ENCODE results near the gene DIPK1C. TPM values are rescaled to one million over a fixed set of nuclear protein-coding genes. Genes with fewer than 3 reads are reported as not detected.

DIPK1C gene
- 12.9 and 13.7 TPM in 2 replicates for total RNA-seq (ENCODE audit: low replicate concordance)

DNA sequence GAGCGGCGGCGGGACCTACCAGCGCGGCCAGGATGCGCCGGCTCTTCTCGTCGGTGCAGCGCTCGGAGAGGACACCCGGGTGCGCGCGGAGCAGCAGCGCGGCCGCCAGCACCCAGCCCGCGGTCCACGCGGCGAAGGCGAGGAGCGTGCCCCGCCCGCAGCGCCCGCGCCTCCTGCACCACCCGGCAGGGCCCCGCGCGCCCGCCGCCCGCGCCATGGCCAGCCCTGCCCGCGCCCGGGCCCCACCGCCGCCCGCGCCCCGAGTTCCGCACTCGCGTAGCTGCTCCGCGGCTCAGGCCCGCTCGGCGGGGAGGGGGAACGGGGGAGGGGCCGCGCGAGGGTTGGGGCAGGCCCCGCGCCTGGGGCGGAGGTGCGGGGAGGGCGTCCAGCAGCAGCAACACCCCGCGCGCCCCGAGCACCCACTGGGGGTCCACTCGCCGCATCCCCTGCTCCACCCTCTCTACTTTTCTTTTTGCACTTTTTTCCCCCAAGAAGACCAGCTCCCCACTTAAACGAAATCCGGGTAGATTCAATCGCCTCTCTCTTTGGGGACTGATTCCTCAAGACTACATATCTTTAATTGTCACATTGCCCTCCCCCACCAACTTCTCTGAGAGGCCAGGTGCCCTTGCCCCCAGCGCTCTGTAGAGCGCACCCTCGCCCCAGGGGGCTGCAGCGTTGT lies at the start of gene DIPK1C:
Gene DIPK1C (minus strand): TSS at position 266 of the 682 bp plus-strand sequence. CDS start 49 bp downstream, at position 217.
- Histone ChIP-seq H3K9ac (peak within 1 kb of the TSS; percentile 9), H3K9me3 (ENCODE audit: low read depth) (no peaks in the 10 kb centered on the region), H2AFZ (replicated peaks) (peak within 1 kb of the TSS; percentile 88), H3F3A (ENCODE audit: low read depth) (peaks cover 49% of the 10 kb centered on the region), H4K20me1 (ENCODE audit: low read depth) (no peaks in the 10 kb centered on the region), H3K4me2 (peak within 1 kb of the TSS; percentile 99), H3K27ac (no peak within 1 kb of the TSS), H3K27me3 (peaks cover 50% of the 10 kb centered on the region), H3K4me1 (peaks cover 55% of the 10 kb centered on the region), H3K79me2 (ENCODE audit: low read depth) (peaks cover 3% of the 10 kb centered on the region), H3K36me3 (no peaks in the 10 kb centered on the region), H3K4me3 (peak within 1 kb of the TSS; percentile 91)
- H3K9me3 Mint-ChIP-seq = no peaks in the 10 kb centered on the region
- H3K36me3 Mint-ChIP-seq = no peaks in the 10 kb centered on the region
- no peak within 1 kb of the TSS for H3K27ac Mint-ChIP-seq
- peaks cover 40% of the 10 kb centered on the region for H3K27me3 Mint-ChIP-seq (ENCODE audit: insufficient read depth, low read depth)
- DNase-seq (ENCODE audit: low spot score) = peak; percentile 69
- TF ChIP-seq EZH2 (IDR thresholded peaks at IDR 0.05) (no peak), EZH2phosphoT487 (IDR thresholded peaks at IDR 0.05) (no peak)
- TF ChIP-seq, protein P1, sequence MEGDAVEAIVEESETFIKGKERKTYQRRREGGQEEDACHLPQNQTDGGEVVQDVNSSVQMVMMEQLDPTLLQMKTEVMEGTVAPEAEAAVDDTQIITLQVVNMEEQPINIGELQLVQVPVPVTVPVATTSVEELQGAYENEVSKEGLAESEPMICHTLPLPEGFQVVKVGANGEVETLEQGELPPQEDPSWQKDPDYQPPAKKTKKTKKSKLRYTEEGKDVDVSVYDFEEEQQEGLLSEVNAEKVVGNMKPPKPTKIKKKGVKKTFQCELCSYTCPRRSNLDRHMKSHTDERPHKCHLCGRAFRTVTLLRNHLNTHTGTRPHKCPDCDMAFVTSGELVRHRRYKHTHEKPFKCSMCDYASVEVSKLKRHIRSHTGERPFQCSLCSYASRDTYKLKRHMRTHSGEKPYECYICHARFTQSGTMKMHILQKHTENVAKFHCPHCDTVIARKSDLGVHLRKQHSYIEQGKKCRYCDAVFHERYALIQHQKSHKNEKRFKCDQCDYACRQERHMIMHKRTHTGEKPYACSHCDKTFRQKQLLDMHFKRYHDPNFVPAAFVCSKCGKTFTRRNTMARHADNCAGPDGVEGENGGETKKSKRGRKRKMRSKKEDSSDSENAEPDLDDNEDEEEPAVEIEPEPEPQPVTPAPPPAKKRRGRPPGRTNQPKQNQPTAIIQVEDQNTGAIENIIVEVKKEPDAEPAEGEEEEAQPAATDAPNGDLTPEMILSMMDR (IDR thresholded peaks at IDR 0.05) = no peak
- H3K4me1 Mint-ChIP-seq = peaks cover 32% of the 10 kb centered on the region
- peak within 1 kb of the TSS; percentile 88 for H3K4me3 Mint-ChIP-seq

DNA sequence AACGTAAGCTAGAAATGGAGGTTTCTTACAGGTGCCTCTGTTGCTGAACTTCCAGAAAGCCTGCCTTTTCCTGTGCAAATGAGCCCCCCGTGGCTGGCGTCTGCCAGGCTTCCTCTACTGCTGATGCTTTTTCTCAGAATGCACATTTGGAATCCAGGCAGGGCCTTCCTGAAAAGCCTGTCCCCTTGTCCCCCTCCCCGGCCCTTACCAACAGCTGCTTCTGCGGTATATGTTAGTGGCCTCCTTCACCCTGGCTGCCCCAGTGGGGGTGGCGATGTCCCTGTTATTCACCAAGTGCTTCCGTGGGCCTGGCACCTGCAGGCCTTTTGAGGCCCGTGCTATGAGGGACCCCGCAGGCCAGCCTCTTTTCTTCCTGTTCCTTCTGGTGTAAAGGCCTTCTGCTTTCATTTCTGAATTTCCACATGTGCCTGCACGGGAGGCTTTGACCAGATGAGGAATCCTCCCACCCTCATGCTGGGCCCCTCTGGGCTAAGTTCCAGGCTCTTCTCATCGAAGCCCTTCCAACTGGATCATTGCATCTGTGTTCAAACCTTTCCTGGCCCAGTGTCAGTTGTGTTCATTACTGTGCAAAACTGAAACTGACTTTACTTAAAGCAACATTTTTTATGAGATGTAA lies 49.5 kb upstream of the DIPK1C start:
- Histone ChIP-seq H4K20me1 (ENCODE audit: low read depth) (no peaks in the 10 kb centered on the region), H3K27ac (no peak overlapping the region), H3K4me2 (no peak overlapping the region), H3K27me3 (no peaks in the 10 kb centered on the region), H2AFZ (replicated peaks) (no peak overlapping the region), H3K9ac (no peak overlapping the region), H3K4me1 (no peaks in the 10 kb centered on the region), H3K36me3 (no peaks in the 10 kb centered on the region), H3F3A (ENCODE audit: low read depth) (no peaks in the 10 kb centered on the region), H3K79me2 (ENCODE audit: low read depth) (no peaks in the 10 kb centered on the region), H3K4me3 (no peak overlapping the region), H3K9me3 (ENCODE audit: low read depth) (no peaks in the 10 kb centered on the region)
- TF ChIP-seq EZH2phosphoT487 (IDR thresholded peaks at IDR 0.05) = no peak
- TF ChIP-seq EZH2 (IDR thresholded peaks at IDR 0.05) = no peak
- TF ChIP-seq, protein P1 (IDR thresholded peaks at IDR 0.05) = no peak
- Mint-ChIP-seq H3K27ac (peak overlapping the region; percentile 62), H3K4me1 (no peaks in the 10 kb centered on the region), H3K27me3 (ENCODE audit: insufficient read depth, low read depth) (no peaks in the 10 kb centered on the region), H3K4me3 (no peak overlapping the region), H3K9me3 (no peaks in the 10 kb centered on the region), H3K36me3 (peaks cover 34% of the 10 kb centered on the region)
- no peak for DNase-seq (ENCODE audit: low spot score)

DNA sequence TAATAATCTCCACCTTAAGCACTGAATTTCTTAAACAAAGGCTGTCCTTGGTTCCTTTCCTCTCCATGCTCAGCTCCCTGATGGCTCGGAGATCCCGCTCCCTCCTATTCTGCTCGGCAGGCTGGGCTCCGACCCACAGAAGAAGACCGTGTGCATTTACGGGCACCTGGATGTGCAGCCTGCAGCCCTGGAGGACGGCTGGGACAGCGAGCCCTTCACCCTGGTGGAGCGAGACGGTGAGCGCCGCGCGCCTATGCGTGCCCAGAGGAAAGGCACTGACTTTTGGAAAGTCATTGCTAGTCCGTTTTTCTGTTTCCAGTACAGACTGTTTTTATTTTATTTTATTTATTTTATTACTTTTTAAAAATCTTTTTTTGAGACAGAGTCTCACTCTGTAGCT lies 48.7 kb upstream of the DIPK1C start:
- Mint-ChIP-seq H3K4me1 (no peaks in the 10 kb centered on the region), H3K9me3 (no peaks in the 10 kb centered on the region), H3K27me3 (ENCODE audit: insufficient read depth, low read depth) (no peaks in the 10 kb centered on the region), H3K36me3 (peaks cover 30% of the 10 kb centered on the region), H3K27ac (peak overlapping the region; percentile 12), H3K4me3 (no peak overlapping the region)
- no peaks in the 10 kb centered on the region for H3K4me1 ChIP-seq
- H3K9ac ChIP-seq = no peak overlapping the region
- H3K4me3 ChIP-seq = no peak overlapping the region
- H3K9me3 ChIP-seq (ENCODE audit: low read depth) = no peaks in the 10 kb centered on the region
- TF ChIP-seq, protein P1 (IDR thresholded peaks at IDR 0.05) = no peak
- TF ChIP-seq EZH2 (IDR thresholded peaks at IDR 0.05) (no peak), EZH2phosphoT487 (IDR thresholded peaks at IDR 0.05) (no peak)
- H3F3A ChIP-seq (ENCODE audit: low read depth) = no peaks in the 10 kb centered on the region
- no peak overlapping the region for H2AFZ ChIP-seq (replicated peaks)
- no peaks in the 10 kb centered on the region for H3K36me3 ChIP-seq
- H4K20me1 ChIP-seq (ENCODE audit: low read depth) = no peaks in the 10 kb centered on the region
- H3K79me2 ChIP-seq (ENCODE audit: low read depth) = no peaks in the 10 kb centered on the region
- H3K27me3 ChIP-seq = no peaks in the 10 kb centered on the region
- H3K4me2 ChIP-seq = no peak overlapping the region
- H3K27ac ChIP-seq = no peak overlapping the region
- DNase-seq (ENCODE audit: low spot score) = no peak

Data from neural progenitor cell (in vitro differentiated cells).